ENCODE measurements around the gene IL15RA. TPM values are rescaled to one million over a fixed set of nuclear protein-coding genes. Genes with fewer than 3 reads are reported as not detected.
"Not testable (repeated sequence)": the region's sequence is repeated elsewhere in the genome, so short reads cannot be mapped to it uniquely, and the experiment has no call there.

The IL15RA gene
- polyA plus RNA-seq, 3 donors: 1.2 to 2.0 (median 1.8) TPM

DNA sequence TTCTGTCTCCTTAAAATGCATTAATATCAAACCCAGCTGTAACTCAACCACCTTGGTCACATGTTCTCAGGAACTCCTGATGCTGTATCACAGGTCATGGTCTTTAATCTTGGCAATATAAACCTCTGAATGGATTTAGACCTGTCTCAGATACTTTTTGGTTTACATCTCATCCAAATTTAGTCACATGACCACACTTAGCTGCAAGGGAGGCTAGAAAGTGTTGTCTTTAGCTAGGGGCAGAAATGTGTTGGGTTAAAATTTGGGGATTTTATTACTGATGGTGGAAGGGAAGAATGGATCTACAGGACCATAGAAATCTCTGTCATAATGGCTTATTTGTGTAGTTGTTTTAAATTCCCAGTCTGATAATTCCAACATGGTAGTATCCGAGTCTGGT lies 29.6 kb upstream of the IL15RA start:
- no peak for DNase-seq (ENCODE audit: low read depth in 3 of 3, low spot score in 2 of 3)

DNA sequence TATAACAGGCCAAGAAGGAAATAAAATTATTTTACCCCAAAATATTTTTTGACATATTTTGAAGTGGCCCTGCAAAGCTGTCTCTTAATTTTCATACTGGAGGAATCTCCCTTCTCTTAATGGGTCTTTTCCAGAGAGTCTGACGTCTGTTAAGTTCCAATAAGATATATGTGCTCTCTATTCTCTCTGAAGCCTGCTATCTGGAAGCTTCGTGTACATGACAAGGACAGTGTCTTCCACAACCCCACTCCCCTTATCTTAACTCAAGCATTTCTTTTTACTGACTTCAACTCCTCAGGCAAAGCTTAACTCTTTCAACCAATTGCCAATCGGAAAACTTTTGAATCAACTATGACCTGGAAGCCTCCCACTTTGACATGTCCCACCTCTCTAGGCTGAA lies 29.2 kb upstream of the IL15RA start:
- no peak for DNase-seq (ENCODE audit: low read depth in 3 of 3, low spot score in 2 of 3)

DNA sequence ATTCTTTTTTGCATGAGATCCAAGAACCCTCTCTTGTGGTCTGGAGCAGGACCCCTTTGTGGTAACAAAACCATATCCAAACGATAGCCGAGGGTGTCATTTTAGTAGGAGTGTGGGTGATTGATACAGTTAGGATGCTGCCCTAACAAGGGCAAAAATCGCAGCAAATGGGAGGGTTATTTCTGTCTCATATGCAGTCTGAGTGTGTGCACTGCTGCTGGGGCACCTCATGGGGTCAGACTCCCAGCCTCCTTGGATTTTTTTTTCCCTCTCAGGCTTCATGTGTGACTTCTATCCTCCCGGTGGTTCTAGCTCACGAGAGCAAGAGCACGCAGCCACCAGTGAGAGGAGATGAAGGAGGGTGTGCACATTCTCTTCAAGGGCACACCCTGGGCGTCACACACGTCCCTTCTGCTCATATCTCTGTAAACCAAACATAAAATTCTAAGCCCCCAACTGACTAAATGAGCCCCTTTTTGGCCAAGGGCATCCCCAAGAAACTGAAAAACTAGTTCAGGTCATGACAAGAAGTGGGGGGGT lies 28.6 kb upstream of the IL15RA start:
- DNase-seq (ENCODE audit: low read depth in 3 of 3, low spot score in 2 of 3): no peak

DNA sequence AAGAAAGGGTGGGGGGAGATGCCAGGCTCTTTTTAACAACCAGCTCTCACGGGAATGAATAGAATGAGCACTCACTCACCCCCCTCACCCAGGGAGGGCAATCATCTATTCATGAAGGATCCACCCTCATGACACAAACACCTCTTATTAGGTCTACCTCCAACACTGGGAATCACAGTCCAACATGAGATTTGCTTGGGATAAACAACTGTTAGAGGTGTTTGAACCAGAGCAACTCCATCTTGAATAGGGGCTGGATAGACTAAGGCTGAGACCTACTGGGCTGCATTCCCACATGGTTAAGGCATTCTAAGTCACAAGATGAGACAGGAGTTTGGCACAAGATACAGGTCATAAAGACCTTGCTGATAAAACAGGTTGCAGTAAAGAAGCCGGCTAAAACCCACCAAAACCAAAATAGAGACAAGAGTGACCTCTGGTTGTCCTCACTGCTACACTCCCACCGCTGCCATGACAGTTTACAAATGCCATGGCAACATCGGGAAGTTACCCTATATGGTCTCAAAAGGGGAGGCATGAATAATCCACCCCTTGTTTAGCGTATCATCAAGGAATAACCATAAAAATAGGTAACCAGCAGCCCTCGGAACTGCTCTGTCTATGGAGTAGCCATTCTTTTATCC lies 27.9 kb upstream of the IL15RA start:
- DNase-seq (ENCODE audit: low read depth in 3 of 3, low spot score in 2 of 3): not testable (repeated sequence)

DNA sequence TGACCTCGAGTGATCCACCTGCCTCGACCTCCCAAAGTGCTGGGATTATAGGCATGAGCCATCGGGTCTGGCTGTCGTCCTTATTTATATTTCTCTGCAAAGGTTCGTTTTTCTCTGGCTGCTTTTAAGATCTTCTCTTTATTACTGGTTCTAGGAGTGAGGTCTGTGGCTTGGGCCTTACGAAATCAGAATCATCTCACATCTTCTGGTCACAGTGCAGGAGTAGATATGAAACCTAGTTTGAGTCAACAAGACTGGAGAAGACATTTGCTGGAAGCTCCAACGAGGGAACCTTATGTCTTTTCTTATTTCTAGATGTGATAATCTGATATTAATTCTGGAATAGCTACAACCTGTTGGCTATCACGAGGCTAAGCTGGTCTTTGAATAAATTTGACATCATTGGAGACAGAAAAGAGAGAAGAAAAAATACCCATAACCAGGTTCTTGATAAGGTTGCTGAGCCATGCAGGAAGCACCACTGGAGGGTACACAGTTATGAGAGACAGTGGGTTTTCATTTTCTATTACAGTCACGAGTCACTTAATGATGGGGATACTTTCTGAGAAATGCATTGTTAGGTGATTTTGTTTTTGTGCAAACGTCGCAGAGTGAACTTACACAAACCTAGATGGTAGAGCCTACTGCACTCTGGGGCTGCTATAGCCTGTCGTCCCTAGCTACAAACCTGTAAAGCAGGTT lies 25.6 kb upstream of the IL15RA start:
- no peak for DNase-seq (ENCODE audit: low read depth in 3 of 3, low spot score in 2 of 3)

DNA sequence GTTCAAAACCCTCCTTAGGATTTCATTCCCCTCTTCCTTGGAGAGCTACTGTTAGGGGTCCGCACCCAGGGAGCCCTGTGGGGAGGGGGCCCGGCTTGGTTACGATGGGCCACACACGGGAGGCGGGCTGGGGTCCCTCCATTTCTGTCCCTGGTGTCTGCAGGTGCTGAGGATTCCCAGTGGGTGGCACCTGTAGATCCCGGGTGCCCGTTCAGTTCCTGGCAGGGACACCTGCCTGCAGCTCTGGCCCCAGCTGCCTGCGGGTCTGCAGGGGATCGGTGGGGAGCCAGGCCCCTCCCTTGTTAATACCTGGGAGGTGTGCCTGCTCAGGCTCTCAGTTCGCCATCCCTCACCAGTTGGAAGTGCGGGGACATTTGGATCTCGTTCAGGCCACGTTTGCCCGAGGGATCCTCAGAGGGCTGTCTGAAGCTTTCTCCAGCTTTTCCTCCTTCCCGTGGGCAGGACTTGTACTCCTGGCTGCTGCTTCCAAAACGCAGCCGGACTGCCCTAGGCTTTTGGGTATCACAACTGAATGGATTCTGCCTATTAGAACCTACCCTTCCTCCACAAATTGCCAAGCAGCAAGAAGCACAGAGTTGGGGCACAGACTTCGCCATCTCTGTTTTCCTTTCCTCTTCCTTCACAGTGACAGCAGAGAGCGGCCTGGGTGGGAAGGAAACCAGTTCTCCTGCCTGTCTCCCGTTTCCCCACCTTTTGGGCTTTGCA lies 22.3 kb upstream of the IL15RA start:
- DNase-seq (ENCODE audit: low read depth in 3 of 3, low spot score in 2 of 3): no peak

DNA sequence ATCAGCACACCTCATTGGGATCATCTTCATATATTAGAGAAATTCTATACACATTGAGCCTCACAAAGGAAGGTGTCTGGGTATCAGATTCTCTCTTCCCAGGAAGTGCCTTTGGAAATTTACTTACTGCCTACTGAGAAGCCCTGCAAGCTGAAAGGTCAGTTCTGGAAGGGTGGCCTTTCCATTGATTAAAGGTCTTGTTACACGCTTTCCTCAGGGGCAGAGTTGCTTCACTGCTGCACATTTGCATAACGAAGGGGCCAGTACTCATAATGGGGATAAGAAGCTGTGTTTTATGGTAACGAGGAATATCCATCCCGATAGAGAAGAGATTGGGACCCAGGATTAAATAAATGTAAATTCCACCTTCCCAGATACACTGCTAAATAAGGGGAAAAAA lies 19.4 kb upstream of the IL15RA start:
- no peak for DNase-seq (ENCODE audit: low read depth in 3 of 3, low spot score in 2 of 3)

DNA sequence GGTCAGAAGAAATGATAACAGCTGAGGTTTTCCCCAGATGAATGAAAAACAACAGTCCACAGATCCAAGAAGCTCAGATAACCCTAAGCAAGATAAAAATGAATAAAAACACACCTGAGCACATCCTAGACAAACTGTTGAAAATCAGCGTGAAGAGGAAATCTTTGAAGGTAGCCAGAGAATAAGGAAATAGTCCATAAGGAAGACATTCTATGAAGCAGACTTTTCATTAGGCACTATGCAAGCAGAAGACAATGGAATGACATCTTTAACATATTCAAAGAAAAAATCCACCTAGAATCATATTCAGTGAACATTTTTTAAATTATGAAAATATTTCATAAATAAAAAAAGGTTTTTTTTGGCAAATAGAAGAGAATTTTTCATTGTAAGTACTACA lies 15.1 kb upstream of the IL15RA start:
- no peak for DNase-seq (ENCODE audit: low read depth in 3 of 3, low spot score in 2 of 3)

DNA sequence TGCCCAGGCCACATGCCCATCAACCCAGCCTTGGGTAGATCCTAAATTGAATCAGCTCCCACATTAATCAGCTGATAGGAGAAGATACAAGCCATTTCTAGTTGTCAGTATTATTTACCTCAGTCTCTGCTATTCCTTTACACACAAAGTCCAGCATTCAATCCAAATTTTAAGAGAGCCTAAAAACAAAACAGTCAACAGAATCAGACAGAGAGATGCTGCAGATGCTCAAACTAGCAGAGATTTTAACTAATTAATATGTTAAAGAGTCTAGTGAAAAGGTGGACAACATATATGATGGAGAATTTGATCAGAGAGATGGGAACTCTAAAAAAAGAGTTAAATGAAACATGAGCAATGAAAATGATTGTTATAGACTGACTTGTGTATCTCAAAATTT lies 14.4 kb upstream of the IL15RA start:
- no peak for DNase-seq (ENCODE audit: low read depth in 3 of 3, low spot score in 2 of 3)

DNA sequence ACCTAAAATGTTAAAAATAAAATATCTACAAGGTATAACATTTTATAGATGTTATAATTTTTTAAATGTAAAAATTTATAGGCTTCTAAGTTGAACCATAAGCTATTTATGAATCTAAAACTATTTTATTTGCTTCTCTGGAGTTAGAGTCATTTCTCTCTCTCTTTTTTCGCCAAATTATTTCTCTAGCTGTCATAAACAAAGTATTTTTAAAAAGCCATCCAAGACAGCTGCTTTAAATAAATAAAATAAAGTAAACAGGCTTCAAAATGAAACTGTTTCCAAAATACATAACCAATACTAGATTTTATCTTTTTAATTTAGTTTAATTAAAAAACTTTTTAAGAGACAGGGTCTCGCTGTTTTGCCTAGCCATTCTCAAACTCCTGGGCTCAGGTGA lies 12.4 kb upstream of the IL15RA start:
- DNase-seq (ENCODE audit: low read depth in 3 of 3, low spot score in 2 of 3): no peak

DNA sequence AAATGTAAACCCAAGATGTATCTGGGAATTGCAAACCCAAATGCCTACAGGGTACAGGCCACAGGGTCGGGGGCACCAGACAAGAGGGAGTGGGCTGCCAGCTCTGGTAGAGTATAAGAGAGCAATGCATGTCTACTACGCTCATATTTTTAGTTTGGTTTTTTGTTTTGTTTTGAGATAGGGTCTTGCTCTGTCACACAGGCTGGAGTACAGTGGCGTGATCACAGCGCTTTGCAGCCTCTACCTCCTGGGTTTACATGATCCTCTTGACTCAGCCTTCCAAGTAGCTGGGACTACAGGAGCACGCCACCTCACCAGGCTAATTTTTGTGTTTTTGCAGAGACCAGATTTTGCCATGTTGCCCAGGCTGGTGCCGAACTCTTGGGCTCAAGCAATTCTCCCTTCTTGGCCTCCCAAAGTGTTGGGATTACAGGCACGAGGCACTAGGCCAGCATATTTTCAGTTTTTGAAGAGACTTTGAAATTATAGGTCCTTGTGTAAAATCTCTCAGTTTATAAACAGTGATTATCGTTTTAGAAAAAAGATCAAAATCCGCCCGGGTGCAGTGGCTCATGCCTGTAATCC lies 11.1 kb upstream of the IL15RA start:
- DNase-seq (ENCODE audit: low read depth in 3 of 3, low spot score in 2 of 3): no peak

DNA sequence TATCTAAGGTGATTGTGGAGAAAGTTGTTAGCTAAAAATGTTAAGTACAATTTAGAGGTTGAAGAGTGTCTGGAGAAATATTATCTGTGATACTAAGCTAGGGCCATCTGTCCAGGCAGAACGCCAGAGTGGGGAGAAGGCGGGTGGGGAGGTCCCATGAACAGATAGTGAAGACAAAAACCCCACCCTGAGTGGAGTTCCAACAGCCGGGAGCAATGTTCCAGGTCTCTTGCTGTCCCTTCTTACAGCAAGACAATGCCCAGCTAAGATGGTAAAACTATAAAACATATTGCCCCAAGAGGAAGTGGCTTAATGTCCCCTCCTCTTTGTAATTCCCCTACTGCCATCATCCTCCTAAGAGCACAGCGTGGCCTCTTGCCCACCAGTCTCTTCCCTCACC lies 10.4 kb upstream of the IL15RA start:
- DNase-seq (ENCODE audit: low read depth in 3 of 3, low spot score in 2 of 3): no peak

DNA sequence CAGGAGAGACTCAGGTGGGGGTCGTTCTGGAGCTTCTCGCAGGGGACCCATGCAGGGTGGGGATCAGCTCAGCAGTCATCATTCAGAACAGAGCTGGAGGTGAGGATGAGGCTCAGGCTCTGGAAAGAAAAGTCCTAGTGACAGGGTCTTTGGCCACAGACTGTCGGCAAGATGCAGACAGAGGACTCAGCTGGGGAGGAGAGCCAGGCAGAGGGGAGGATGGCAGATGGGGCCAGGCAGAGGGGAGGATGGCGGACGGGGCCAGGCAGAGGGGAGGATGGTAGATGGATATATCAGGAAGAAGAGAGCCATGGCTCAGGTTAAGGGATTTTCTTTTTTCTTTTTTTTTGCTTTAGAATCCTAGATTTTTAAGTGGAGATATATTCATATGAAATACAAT lies 7.7 kb upstream of the IL15RA start:
- DNase-seq (ENCODE audit: low read depth in 3 of 3, low spot score in 2 of 3): no peak

DNA sequence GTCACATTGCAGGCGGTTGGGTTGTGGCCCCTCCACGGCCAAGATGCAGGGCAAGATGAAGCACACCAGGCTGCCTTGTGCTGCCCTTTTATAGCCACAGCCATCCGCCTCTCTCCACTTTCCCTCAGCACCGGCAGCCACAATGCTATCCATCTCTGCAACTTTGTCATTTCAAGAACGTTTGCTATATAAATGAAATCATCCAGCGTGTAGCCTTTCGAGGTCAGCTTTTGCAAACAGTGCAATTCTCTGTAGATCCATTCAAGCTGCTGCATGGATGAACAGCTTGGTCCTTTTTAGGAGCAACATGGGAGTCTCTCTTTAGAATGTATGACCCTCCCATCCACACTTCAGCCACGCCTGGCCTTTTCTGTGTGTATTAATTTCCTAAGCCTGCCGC lies 6.4 kb upstream of the IL15RA start:
- peak in 1 of 3 donors; percentile 27 for DNase-seq (ENCODE audit: low read depth in 3 of 3, low spot score in 2 of 3)

DNA sequence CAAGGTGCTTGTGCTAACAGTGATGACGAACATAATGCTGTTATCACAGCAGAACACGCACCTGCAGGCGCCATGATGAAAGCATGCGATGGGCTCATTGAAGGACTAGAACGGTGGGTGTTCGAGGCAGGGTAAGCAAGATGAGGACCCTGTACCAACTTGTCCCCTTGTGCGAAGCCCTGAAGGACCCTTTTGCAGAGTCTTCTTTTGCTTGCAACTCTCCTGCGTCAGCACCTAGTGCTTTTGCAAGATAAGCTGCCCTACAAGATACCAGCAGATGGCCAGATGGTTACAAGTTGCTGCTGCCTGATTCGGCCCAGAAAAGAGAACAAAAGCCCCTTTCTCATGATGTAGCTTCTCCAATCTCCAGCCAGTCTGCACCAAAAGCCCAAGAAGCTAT lies 4.2 kb upstream of the IL15RA start:
- DNase-seq (ENCODE audit: low read depth in 3 of 3, low spot score in 2 of 3): no peak

DNA sequence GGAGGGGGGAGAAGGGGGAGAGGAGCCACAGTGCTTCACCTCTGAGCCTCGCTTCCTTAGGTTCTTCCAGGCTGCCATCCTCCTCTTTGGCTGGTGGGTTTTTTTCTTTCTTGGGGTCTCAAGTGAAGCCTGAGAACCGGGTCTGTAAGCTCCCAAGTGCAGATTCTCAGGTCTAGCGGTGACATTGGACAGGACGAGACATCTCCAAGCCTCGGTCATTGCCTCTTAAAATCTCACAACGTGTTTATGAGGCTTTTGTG lies 817 bp upstream of the IL15RA start:
- no peak for DNase-seq (ENCODE audit: low read depth in 3 of 3, low spot score in 2 of 3)

DNA sequence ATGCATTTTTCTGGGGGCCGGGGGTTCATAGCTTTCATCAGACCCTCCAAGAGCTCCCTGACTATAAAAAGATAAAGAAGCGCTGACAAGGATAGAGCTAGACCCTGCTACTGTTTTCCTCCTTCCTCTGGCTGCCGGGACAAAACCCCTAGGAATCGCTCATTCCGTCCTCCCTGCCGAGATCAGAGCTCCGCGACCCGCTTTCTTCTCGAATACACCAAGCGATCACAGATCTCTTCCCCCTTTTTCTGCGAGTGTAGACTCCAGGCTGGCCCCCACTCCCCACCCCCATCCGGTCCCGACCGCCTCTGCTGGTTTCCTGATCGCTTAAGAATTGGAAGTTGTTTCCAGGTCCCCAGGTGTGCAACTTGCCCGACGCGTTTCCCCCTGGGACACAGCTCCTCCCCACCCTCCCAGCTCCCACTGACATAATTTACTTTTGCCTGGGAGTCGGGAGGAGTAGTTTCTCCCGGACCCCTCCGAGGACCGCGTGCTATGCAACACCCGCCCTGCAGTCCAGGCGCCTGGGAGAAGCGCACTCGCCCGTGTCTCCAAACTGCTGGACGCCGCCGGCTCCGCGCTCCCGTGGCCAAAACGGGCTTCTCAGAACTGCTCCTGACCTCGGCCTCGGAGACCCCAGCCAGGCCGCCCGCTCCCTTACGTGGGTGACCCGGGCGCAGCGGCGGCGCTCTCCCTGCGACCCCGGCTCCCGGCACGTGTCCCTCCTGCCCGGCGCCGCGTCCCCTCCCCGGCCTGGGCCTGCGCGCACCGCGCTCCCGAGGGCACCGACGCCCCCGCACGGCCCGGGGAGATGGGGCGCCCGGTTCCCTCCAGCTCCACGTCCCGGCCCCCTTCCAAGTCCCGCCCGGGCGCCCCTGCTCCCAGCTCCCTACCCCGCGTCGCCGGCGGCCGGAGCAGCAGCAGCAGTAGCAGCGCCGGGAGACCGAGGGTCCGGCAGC lies 552 bp downstream of the IL15RA start:
- DNase-seq (ENCODE audit: low read depth in 3 of 3, low spot score in 2 of 3): peak in 1 of 3 donors; percentile 36

DNA sequence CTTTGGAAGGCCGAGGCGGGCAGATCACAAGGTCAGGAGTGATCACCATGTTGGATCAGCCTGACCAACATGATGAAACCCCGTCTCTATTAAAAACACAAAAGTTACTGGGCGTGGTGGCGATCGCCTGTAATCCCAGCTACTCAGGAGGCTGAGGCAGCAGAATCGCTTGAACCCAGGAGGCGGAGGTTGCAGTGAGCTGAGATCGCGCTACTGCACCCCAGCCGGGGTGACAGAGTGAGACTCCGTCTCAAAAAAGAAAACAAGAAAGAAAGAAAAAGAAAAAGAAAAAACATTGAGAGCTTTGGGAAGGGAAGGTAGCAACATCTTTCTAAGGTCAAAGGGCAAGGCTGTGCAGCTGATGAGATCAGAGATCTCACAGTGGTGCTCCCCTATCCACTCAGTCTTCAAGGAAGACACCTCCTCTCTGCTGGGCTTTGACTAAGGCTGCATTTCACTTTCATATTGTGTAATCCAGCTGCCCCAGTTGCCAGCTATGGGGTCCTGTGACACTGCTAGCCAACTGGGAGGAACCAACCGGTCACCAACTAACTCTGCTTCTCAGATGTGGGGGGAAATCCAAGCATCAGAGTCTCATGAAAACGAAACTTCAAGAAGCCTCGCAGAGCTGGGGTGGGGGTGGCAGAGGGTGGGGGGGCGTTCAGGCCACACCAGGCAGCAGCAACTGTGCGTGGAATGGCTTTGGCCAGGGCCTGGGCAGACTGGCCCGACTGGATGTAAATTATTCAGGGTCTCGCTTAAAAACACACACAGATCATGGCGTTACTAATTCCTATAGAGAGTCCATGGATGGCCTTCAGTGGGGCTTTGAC lies 1.5 kb downstream of the IL15RA start:
- DNase-seq (ENCODE audit: low read depth in 3 of 3, low spot score in 2 of 3): no peak

DNA sequence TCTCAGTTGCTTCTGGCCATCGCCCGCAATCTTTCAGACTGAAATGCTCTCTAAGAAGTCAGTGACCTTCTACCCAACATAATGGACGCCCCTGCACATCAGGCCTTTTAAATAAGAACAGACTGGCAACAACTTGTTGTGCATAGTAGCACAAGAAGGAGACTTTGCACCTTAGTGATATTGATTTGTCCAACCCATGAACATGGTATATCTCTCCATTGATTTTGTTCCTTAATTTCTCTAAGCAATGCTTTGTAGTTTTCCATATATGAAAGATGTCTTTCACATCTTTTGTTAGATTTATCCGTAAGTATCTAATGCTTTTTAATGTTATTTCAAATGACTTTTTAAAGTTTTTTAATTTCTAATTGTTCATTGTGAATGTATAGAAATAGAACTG lies 4.3 kb downstream of the IL15RA start:
- no peak for DNase-seq (ENCODE audit: low read depth in 3 of 3, low spot score in 2 of 3)

DNA sequence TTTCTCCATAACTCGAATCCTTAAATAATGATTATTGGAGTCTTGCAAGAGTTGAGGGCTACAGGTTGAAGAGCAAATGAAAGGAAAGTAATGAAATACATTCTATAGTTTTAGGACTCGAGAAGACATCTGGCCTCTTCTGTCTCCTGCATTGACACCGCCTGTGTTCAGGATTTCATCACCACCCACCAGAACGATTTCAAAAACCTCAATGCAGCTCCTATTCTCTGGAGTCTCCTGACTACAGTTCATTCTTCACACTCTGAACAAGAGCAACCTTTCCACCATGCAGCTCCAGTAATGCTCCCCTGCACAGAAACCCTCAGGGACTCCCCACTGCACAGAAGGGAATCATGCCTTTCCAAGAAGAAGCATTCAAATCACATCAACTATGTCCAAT lies 5.5 kb downstream of the IL15RA start:
- no peak for DNase-seq (ENCODE audit: low read depth in 3 of 3, low spot score in 2 of 3)

All from right renal cortex interstitium (tissue), 3 donors.